ENCODE measurements around the gene DAB2IP.

Gene DAB2IP

GRCh38 chr9:121651008-121651294 is 483 bp upstream of the DAB2IP start:
- Mint-ChIP-seq H3K4me1 (peaks cover 14% of the 10 kb centered on the region), H3K36me3 (ENCODE audit: insufficient read depth) (no peaks in the 10 kb centered on the region), H3K9me3 (no peaks in the 10 kb centered on the region), H3K4me3 (peak overlapping the region; percentile 40), H3K27me3 (peaks cover 91% of the 10 kb centered on the region), H3K27ac (ENCODE audit: low read depth) (no peak overlapping the region)
- DNase-seq (ENCODE audit: low spot score in 2 of 2): no peak
- no peak for ATAC-seq (replicated peaks; ENCODE audit: extremely low read depth, poor library complexity, severe bottlenecking)

GRCh38 chr9:121652021-121652837 is 795 bp downstream of the DAB2IP start:
- Mint-ChIP-seq H3K9me3 (no peaks in the 10 kb centered on the region), H3K27ac (ENCODE audit: low read depth) (no peak overlapping the region), H3K4me1 (peaks cover 14% of the 10 kb centered on the region), H3K4me3 (peak overlapping the region; percentile 65), H3K27me3 (peaks cover 93% of the 10 kb centered on the region), H3K36me3 (ENCODE audit: insufficient read depth) (no peaks in the 10 kb centered on the region)
- ATAC-seq (replicated peaks; ENCODE audit: extremely low read depth, poor library complexity, severe bottlenecking): no peak
- no peak for DNase-seq (ENCODE audit: low spot score in 2 of 2)

- Mint-ChIP-seq H3K27me3 (peaks cover 93% of the 10 kb centered on the region), H3K4me3 (no peak overlapping the region), H3K36me3 (ENCODE audit: insufficient read depth) (no peaks in the 10 kb centered on the region), H3K4me1 (peaks cover 14% of the 10 kb centered on the region), H3K27ac (ENCODE audit: low read depth) (no peak overlapping the region), H3K9me3 (no peaks in the 10 kb centered on the region)
- no peak for ATAC-seq (replicated peaks; ENCODE audit: extremely low read depth, poor library complexity, severe bottlenecking)
- DNase-seq (ENCODE audit: low spot score in 2 of 2): no peak
Observed at GRCh38 chr9:121652838-121653231, 1.4 kb downstream of the DAB2IP start.

- DNase-seq (ENCODE audit: low spot score in 2 of 2) (no peak), ATAC-seq (replicated peaks; ENCODE audit: extremely low read depth, poor library complexity, severe bottlenecking) (no peak)
- no peaks in the 10 kb centered on the region for H3K36me3 Mint-ChIP-seq (ENCODE audit: insufficient read depth)
- H3K4me3 Mint-ChIP-seq: no peak overlapping the region
- no peaks in the 10 kb centered on the region for H3K9me3 Mint-ChIP-seq
- peaks cover 90% of the 10 kb centered on the region for H3K27me3 Mint-ChIP-seq
- H3K4me1 Mint-ChIP-seq: peaks cover 14% of the 10 kb centered on the region
- no peak overlapping the region for H3K27ac Mint-ChIP-seq (ENCODE audit: low read depth)
Observed at GRCh38 chr9:121654499-121655140, 3.2 kb downstream of the DAB2IP start.

- H3K27ac Mint-ChIP-seq (ENCODE audit: low read depth): no peak overlapping the region
- peaks cover 14% of the 10 kb centered on the region for H3K4me1 Mint-ChIP-seq
- H3K9me3 Mint-ChIP-seq: no peaks in the 10 kb centered on the region
- no peak for ATAC-seq (replicated peaks; ENCODE audit: extremely low read depth, poor library complexity, severe bottlenecking)
- H3K36me3 Mint-ChIP-seq (ENCODE audit: insufficient read depth): no peaks in the 10 kb centered on the region
- peaks cover 90% of the 10 kb centered on the region for H3K27me3 Mint-ChIP-seq
- no peak for DNase-seq (ENCODE audit: low spot score in 2 of 2)
- no peak overlapping the region for H3K4me3 Mint-ChIP-seq
Observed at GRCh38 chr9:121655231-121655755, 3.9 kb downstream of the DAB2IP start.

GRCh38 chr9:121656941-121657470 is 5.6 kb downstream of the DAB2IP start:
- DNase-seq (ENCODE audit: low spot score in 2 of 2) (no peak), ATAC-seq (replicated peaks; ENCODE audit: extremely low read depth, poor library complexity, severe bottlenecking) (no peak)
- no peaks in the 10 kb centered on the region for H3K36me3 Mint-ChIP-seq (ENCODE audit: insufficient read depth)
- peaks cover 86% of the 10 kb centered on the region for H3K27me3 Mint-ChIP-seq
- no peak overlapping the region for H3K4me3 Mint-ChIP-seq
- no peaks in the 10 kb centered on the region for H3K9me3 Mint-ChIP-seq
- peaks cover 5% of the 10 kb centered on the region for H3K4me1 Mint-ChIP-seq
- H3K27ac Mint-ChIP-seq (ENCODE audit: low read depth): no peak overlapping the region

GRCh38 chr9:121658166-121658565 is 6.7 kb downstream of the DAB2IP start:
- Mint-ChIP-seq H3K27me3 (peaks cover 85% of the 10 kb centered on the region), H3K36me3 (ENCODE audit: insufficient read depth) (no peaks in the 10 kb centered on the region)

GRCh38 chr9:121658591-121658990 is 7.2 kb downstream of the DAB2IP start:
- DNase-seq (ENCODE audit: low spot score in 2 of 2): no peak
- no peak overlapping the region for H3K4me3 Mint-ChIP-seq
- H3K27ac Mint-ChIP-seq (ENCODE audit: low read depth): no peak overlapping the region
- H3K4me1 Mint-ChIP-seq: no peaks in the 10 kb centered on the region
- H3K27me3 Mint-ChIP-seq: peaks cover 85% of the 10 kb centered on the region
- no peaks in the 10 kb centered on the region for H3K36me3 Mint-ChIP-seq (ENCODE audit: insufficient read depth)
- no peak for ATAC-seq (replicated peaks; ENCODE audit: extremely low read depth, poor library complexity, severe bottlenecking)
- H3K9me3 Mint-ChIP-seq: no peaks in the 10 kb centered on the region

More at GRCh38 chr9:121658166-121658565, 6.7 kb downstream of the DAB2IP start:
- no peak overlapping the region for H3K4me3 Mint-ChIP-seq
- DNase-seq (ENCODE audit: low spot score in 2 of 2) (no peak), ATAC-seq (replicated peaks; ENCODE audit: extremely low read depth, poor library complexity, severe bottlenecking) (no peak)
- H3K27ac Mint-ChIP-seq (ENCODE audit: low read depth): no peak overlapping the region
- H3K9me3 Mint-ChIP-seq: no peaks in the 10 kb centered on the region
- H3K4me1 Mint-ChIP-seq: no peaks in the 10 kb centered on the region

- Mint-ChIP-seq H3K36me3 (ENCODE audit: insufficient read depth) (no peaks in the 10 kb centered on the region), H3K27me3 (peaks cover 85% of the 10 kb centered on the region), H3K4me1 (no peaks in the 10 kb centered on the region), H3K27ac (ENCODE audit: low read depth) (no peak overlapping the region), H3K9me3 (no peaks in the 10 kb centered on the region), H3K4me3 (no peak overlapping the region)
- DNase-seq (ENCODE audit: low spot score in 2 of 2) (no peak), ATAC-seq (replicated peaks; ENCODE audit: extremely low read depth, poor library complexity, severe bottlenecking) (no peak)
Observed at GRCh38 chr9:121660367-121660766, 8.9 kb downstream of the DAB2IP start.

- H3K36me3 Mint-ChIP-seq (ENCODE audit: insufficient read depth): no peaks in the 10 kb centered on the region
- ATAC-seq (replicated peaks; ENCODE audit: extremely low read depth, poor library complexity, severe bottlenecking): no peak
- H3K4me1 Mint-ChIP-seq: no peaks in the 10 kb centered on the region
- H3K27me3 Mint-ChIP-seq: peaks cover 87% of the 10 kb centered on the region
- H3K27ac Mint-ChIP-seq (ENCODE audit: low read depth): no peak overlapping the region
- H3K4me3 Mint-ChIP-seq: no peak overlapping the region
- no peak for DNase-seq (ENCODE audit: low spot score in 2 of 2)
- H3K9me3 Mint-ChIP-seq: no peaks in the 10 kb centered on the region
Observed at GRCh38 chr9:121660876-121661275, 9.4 kb downstream of the DAB2IP start.

- no peak for ATAC-seq (replicated peaks; ENCODE audit: extremely low read depth, poor library complexity, severe bottlenecking)
- Mint-ChIP-seq H3K27ac (ENCODE audit: low read depth) (no peak overlapping the region), H3K27me3 (peaks cover 88% of the 10 kb centered on the region), H3K36me3 (ENCODE audit: insufficient read depth) (no peaks in the 10 kb centered on the region), H3K4me1 (no peaks in the 10 kb centered on the region), H3K4me3 (no peak overlapping the region), H3K9me3 (no peaks in the 10 kb centered on the region)
- no peak for DNase-seq (ENCODE audit: low spot score in 2 of 2)
Observed at GRCh38 chr9:121661328-121661727, 9.9 kb downstream of the DAB2IP start.

- Mint-ChIP-seq H3K36me3 (ENCODE audit: insufficient read depth) (no peaks in the 10 kb centered on the region), H3K27me3 (peaks cover 80% of the 10 kb centered on the region)
Observed at GRCh38 chr9:121662359-121662758, 10.9 kb downstream of the DAB2IP start.

More at GRCh38 chr9:121662359-121662758, 10.9 kb downstream of the DAB2IP start:
- no peak for ATAC-seq (replicated peaks; ENCODE audit: extremely low read depth, poor library complexity, severe bottlenecking)
- Mint-ChIP-seq H3K27ac (ENCODE audit: low read depth) (no peak overlapping the region), H3K4me3 (no peak overlapping the region), H3K4me1 (no peaks in the 10 kb centered on the region), H3K9me3 (no peaks in the 10 kb centered on the region)
- DNase-seq (ENCODE audit: low spot score in 2 of 2): no peak

Data from central memory CD8-positive, alpha-beta T cell (primary cell).